Stomach (tissue), 9 donors: ENCODE results near the gene ZNF844. TPM values are rescaled to one million over a fixed set of nuclear protein-coding genes. Genes with fewer than 3 reads are reported as not detected.

ENCODE experiments used
- DNase-seq, 2 donors: peaks; one replicate each; pipeline versions ENCODE4 v3.0.0 to v3.0.0-alpha.2; 2013 to 2019
- H3K27ac ChIP-seq, 5 donors: fragments of 200-600 bp in 4 of 5; sonication (generic) in 4 of 5; one replicate each; pipeline ENCODE4 v1.5.1; 2013 to 2019; ENCODE audit warnings: mild to moderate bottlenecking in 1 of 5, moderate library complexity in 1 of 5
- H3K27me3 ChIP-seq, 3 donors: fragments of 200-600 bp; sonication (generic); one replicate each; pipeline ENCODE4 v1.5.1; 2017 to 2019; ENCODE audit warnings: mixed run types in 1 of 3
- H3K36me3 ChIP-seq, 4 donors: fragments of 200-600 bp; sonication (generic); 1 replicate in 3 of 4; 2 replicates in 1 of 4; pipeline ENCODE4 v1.5.1; 2016 to 2019
- H3K4me1 ChIP-seq, 4 donors: fragments of 200-600 bp; sonication (generic); one replicate each; pipeline ENCODE4 v1.5.1; 2016 to 2019
- H3K4me3 ChIP-seq, 4 donors: fragments of 200-600 bp; sonication (generic) in 3 of 4; one replicate each; pipeline ENCODE4 v1.5.1; 2016 to 2019; ENCODE audit warnings: mild to moderate bottlenecking in 1 of 4
- H3K9me3 ChIP-seq, 4 donors: fragments of 200-600 bp; sonication (generic); one replicate each; pipeline ENCODE4 v1.5.1; 2016 to 2019
- EP300 ChIP-seq: sonication (generic); formaldehyde crosslinking; IDR thresholded peaks from one replicate; pipeline ENCODE4 v1.6.1; 2017; ENCODE audit warnings: antibody characterized with exemption
- POLR2A ChIP-seq, 4 donors: fragments of 450-650 bp; IDR thresholded peaks; one replicate each; pipeline ENCODE4 v1.6.1; 2016; ENCODE audit warnings: antibody characterized with exemption in 4 of 4, control low read depth in 2 of 4, mild to moderate bottlenecking in 1 of 4, moderate library complexity in 1 of 4
- POLR2AphosphoS5 ChIP-seq, 3 donors: sonication (generic); formaldehyde crosslinking; IDR thresholded peaks; one replicate each; pipeline ENCODE4 v1.6.1; 2016; ENCODE audit warnings: antibody characterized with exemption in 3 of 3
- WGBS, 5 donors: extraction: QIAGEN DNeasy Blood & Tissue Kit in 3 of 5; methylation state at CpG; one replicate each; pipeline versions ENCODE4 v1.1.5 to v1.1.7; 2013 to 2018; 5-methylcytosine and 5-hydroxymethylcytosine counted together
- intact Hi-C: fragments of 100-400 bp; cut with DNase I; formaldehyde crosslinking; loops from one replicate; pipeline ENCODE4 v1.15.1; 2023; ENCODE audit warnings: low total_unique reads
- polyA plus RNA-seq, 3 donors: library from polyadenylated mRNA; stranded (reverse); fragments of 200-250 nt; gene quantifications; one replicate each; pipeline ENCODE4 v1.2.3, GENCODE V29; 2013
- total RNA-seq, 5 donors: library from RNA; depleted of rRNA; stranded (reverse); fragments of >200 nt; gene quantifications; one replicate each; pipeline versions ENCODE4 v1.1.0 to v1.2.3, GENCODE V29; 2014 to 2016
- TF ChIP-seq, protein P1 (sequence below), 7 experiments: fragments of 450-650 bp in 4 of 7; fragments of 200-600 bp in 3 of 7; sonication (generic) in 3 of 7; IDR thresholded peaks; one replicate each; pipeline ENCODE4 v1.5.1; 2016 to 2019; ENCODE audit warnings: antibody characterized with exemption in 7 of 7, control low read depth in 2 of 7, mild to moderate bottlenecking in 1 of 7
- donor health status: healthy with polysubstance abuse.
- donor health status: Bipolar disorder and iron deficiency.
- donor health status: healthy.

The ZNF844 gene
- total and polyA plus RNA-seq, 8 donors, result 1.2 to 16.1 (median 2.5) TPM

DNA sequence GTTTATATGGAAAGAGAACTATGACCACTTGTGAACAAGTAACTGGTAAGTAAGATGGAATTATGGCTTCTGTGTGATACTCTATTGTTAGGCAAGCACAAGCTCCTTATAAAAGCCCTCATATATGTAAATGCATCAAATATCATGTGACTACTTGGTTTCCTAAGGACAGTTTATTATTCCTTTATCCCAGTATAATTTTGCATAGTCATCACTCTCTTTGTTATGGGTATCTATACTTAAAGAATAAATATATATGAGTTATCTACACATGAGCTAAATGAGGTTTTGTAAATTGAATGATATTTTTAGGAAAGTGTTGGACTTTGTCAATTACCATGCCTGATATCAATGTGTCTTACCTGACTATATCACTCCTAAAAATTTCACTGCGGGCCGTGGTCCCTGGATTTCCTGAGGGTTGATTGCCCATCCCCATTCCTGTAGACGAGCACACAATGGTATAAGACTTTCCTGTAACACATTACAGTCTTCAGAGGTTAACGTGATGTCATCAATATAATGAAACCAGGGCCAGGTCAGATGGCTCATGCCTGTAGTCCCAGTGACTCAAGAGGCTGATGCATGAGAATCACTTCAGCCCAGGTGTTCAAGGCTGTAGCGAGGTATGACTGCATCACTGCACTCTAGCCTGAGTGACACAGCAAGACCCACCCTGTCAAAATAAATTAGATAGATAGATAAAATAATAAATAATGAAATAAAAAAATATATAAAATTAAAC, 20.7 kb downstream of the ZNF844 start:
- DNase-seq, result no peak
- Histone ChIP-seq H3K27ac (no peak overlapping the region), H3K4me3 (no peak overlapping the region), H3K36me3 (peaks cover 0 to 36% (median 0%) of the 10 kb centered on the region in 4 donors), H3K27me3 (no peaks in the 10 kb centered on the region), H3K9me3 (peaks cover 4 to 45% (median 31%) of the 10 kb centered on the region in 4 donors), H3K4me1 (no peaks in the 10 kb centered on the region)
- no peak for TF ChIP-seq POLR2AphosphoS5 (IDR thresholded peaks at IDR 0.05)
- TF ChIP-seq, protein P1, sequence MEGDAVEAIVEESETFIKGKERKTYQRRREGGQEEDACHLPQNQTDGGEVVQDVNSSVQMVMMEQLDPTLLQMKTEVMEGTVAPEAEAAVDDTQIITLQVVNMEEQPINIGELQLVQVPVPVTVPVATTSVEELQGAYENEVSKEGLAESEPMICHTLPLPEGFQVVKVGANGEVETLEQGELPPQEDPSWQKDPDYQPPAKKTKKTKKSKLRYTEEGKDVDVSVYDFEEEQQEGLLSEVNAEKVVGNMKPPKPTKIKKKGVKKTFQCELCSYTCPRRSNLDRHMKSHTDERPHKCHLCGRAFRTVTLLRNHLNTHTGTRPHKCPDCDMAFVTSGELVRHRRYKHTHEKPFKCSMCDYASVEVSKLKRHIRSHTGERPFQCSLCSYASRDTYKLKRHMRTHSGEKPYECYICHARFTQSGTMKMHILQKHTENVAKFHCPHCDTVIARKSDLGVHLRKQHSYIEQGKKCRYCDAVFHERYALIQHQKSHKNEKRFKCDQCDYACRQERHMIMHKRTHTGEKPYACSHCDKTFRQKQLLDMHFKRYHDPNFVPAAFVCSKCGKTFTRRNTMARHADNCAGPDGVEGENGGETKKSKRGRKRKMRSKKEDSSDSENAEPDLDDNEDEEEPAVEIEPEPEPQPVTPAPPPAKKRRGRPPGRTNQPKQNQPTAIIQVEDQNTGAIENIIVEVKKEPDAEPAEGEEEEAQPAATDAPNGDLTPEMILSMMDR (IDR thresholded peaks at IDR 0.05), result no peak
- TF ChIP-seq EP300, result no peak
- TF ChIP-seq POLR2A (IDR thresholded peaks at IDR 0.05), result no peak
- 88 to 95% (median 91%) methylated on average over 5 of the region's 5 CpGs for WGBS, 5 donors
- intact Hi-C loops, result no loop called here

DNA sequence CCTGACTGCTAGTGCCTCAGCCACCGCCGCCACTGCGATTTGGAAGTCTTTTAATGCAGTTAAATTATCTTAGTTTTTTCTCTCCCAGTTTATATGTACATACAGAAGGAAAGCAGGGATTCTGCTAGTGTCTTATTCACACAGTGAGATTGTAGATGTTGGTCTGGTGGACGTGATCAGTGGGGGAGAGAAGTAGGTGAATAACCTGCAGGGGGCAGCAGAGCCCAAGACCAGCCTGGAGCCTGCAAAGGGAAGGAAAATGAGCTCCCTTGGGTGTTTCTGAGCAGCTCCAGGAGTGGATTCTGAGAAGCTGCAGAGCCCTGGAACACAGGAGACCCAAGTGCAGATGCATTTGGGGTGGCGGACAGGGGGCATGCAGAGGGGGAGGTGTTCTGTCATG, 26.3 kb downstream of the ZNF844 start:
- intact Hi-C loops, result no loop called here
- peaks cover 0 to 28% (median 15%) of the 10 kb centered on the region in 4 donors for H3K4me1 ChIP-seq
- no peaks in the 10 kb centered on the region for H3K36me3 ChIP-seq
- no peaks in the 10 kb centered on the region for H3K27me3 ChIP-seq
- no peaks in the 10 kb centered on the region for H3K9me3 ChIP-seq
- no peak for TF ChIP-seq EP300
- TF ChIP-seq, protein P1 (IDR thresholded peaks at IDR 0.05), result peak in 4 of 7 experiments; percentile 28 to 49 (median 36)
- no peak overlapping the region for H3K4me3 ChIP-seq
- whole genome bisulfite sequencing, 5 donors, result 53 to 57% (median 56%) methylated on average over 5 of the region's 5 CpGs
- DNase-seq, result peak; percentile 60 to 90
- no peak overlapping the region for H3K27ac ChIP-seq

DNA sequence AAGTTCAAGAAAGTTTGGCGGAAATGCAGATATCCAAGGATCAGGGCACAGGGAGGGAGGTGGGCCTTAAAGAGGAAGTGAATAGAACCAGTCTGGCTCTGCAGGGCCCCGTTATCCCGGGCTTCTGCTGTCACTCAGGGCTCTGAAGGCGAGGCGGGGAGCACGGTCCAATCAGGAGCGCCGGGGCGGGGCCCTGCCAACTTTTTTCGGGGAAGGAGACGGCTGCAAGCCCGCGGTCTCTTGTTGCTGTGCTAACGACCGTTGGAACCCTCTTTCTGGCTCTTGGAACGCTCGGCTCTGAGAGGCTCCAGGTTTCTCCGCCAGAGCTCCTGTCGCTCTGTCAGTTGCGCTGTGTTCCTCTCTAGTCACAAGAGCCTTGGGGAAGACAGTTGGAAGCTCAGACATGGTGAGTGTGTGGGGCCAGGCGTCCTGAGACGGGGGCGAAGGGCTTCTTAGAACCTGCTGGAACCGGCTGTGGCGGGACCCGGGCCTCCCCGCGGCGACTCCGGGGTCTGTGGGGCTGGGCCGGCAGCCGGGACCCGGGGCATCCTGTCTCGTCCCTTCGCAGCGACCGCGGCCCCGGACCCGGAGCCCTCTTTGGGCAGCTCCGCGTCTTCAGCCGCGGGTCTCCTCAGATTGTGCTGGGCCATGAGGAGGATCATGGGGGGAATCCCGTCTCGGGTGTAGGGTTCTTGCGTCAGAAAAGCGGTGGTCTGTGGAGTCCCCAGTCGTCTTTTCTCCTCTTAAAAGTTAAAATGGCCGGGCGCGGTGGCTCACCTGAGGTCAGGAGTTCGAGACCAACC, 27.7 kb downstream of the ZNF844 start:
- intact Hi-C loops, result no loop called here
- 0 to 3% (median 1%) methylated on average over 27 to 53 of the region's 53 CpGs for WGBS, 5 donors
- peak overlapping the region; percentile 6 to 86 (median 83) for H3K27ac ChIP-seq

DNA sequence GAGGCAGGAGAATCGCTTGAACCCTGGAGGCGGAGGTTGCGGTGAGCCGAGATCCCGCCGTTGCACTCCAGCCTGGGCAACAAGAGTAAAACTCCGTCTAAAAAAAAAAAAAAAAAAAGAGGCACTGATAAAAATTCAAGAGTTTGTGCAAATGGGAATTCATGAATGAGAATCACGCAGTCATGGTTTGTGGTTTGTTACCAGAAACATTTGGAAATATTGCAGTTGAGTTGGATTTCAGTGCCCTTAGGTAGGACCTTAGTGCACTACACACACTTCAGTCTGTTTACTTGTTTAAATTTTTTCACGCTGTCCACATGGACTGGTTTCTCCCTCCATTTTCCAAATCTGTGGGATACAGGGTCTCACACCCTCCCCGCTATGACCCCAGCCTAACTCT, 28.4 kb downstream of the ZNF844 start:
- H3K4me1 ChIP-seq, result peaks cover 0 to 28% (median 15%) of the 10 kb centered on the region in 4 donors
- TF ChIP-seq EP300 (no peak), POLR2A (IDR thresholded peaks at IDR 0.05) (no peak), POLR2AphosphoS5 (IDR thresholded peaks at IDR 0.05) (no peak)
- TF ChIP-seq, protein P1 (IDR thresholded peaks at IDR 0.05), result no peak
- no peaks in the 10 kb centered on the region for H3K9me3 ChIP-seq
- WGBS, 5 donors, result 21 to 26% (median 25%) methylated on average over 10 of the region's 10 CpGs
- intact Hi-C loops, result no loop called here
- H3K27me3 ChIP-seq, result no peaks in the 10 kb centered on the region
- H3K36me3 ChIP-seq, result peaks cover 0 to 2% (median 0%) of the 10 kb centered on the region in 4 donors
- peak in 1 of 2 donors; percentile 7 for DNase-seq
- H3K27ac ChIP-seq, result peak overlapping the region in 3 of 5 donors; percentile 83 to 86 (median 83)
- H3K4me3 ChIP-seq, result peak overlapping the region; percentile 65 to 87 (median 72)

More for the DNA sequence above, 27.7 kb downstream of the ZNF844 start:
- DNase-seq, result peak; percentile 80 to 96
- TF ChIP-seq EP300, result no peak
- peak in 1 of 3 donors; percentile 6 for TF ChIP-seq POLR2AphosphoS5 (IDR thresholded peaks at IDR 0.05)
- Histone ChIP-seq H3K36me3 (no peaks in the 10 kb centered on the region), H3K27me3 (no peaks in the 10 kb centered on the region), H3K9me3 (no peaks in the 10 kb centered on the region), H3K4me3 (peak overlapping the region; percentile 65 to 87 (median 72)), H3K4me1 (peaks cover 0 to 28% (median 15%) of the 10 kb centered on the region in 4 donors)
